Mesenchymal stem cell (in vitro differentiated cells and primary cell): ENCODE data around the gene ACVR1.

Source experiments
- DNase-seq: peaks from one replicate; pipeline ENCODE4 v3.0.0-alpha.2; 2013
- H2AFZ ChIP-seq: one replicate; pipeline ENCODE4 v1.6.1; 2013; ENCODE audit warnings: low read depth, mild to moderate bottlenecking, control low read depth, inconsistent platforms, low read length, moderate library complexity
- H2AK5ac ChIP-seq: 2 replicates; pipeline ENCODE4 v1.6.1; 2013; ENCODE audit warnings: low read length, moderate library complexity, mild to moderate bottlenecking, inconsistent platforms; ENCODE audit not compliant: severe bottlenecking
- H2BK120ac ChIP-seq: one replicate; pipeline ENCODE4 v1.6.1; 2013; ENCODE audit warnings: low read depth, mild to moderate bottlenecking, inconsistent platforms, low read length, moderate library complexity
- H2BK12ac ChIP-seq, 2 experiments: one replicate each; pipeline ENCODE4 v1.6.1; 2013; ENCODE audit warnings: inconsistent platforms in 2 of 2, low read length in 2 of 2, mild to moderate bottlenecking in 2 of 2, moderate library complexity in 2 of 2, control low read depth in 1 of 2
- H2BK15ac ChIP-seq: one replicate; pipeline ENCODE4 v1.6.1; 2013; ENCODE audit warnings: mild to moderate bottlenecking, low read depth, inconsistent platforms; ENCODE audit not compliant: poor library complexity, severe bottlenecking
- H2BK5ac ChIP-seq: 2 replicates; pipeline ENCODE4 v1.6.1; 2013; ENCODE audit warnings: low read depth, mild to moderate bottlenecking, low read length, control low read depth, inconsistent platforms; ENCODE audit not compliant: poor library complexity, severe bottlenecking
- H3K14ac ChIP-seq, 2 experiments: one replicate each; pipeline ENCODE4 v1.6.1; 2013; ENCODE audit warnings: inconsistent platforms in 2 of 2, low read length in 2 of 2, control low read depth in 1 of 2, mild to moderate bottlenecking in 1 of 2, moderate library complexity in 1 of 2
- H3K18ac ChIP-seq, 2 experiments: one replicate each; pipeline ENCODE4 v1.6.1; 2013; ENCODE audit warnings: inconsistent platforms in 2 of 2, low read length in 2 of 2, control low read depth in 1 of 2, low read depth in 1 of 2, mild to moderate bottlenecking in 1 of 2
- H3K23ac ChIP-seq, 2 experiments: one replicate each; pipeline ENCODE4 v1.6.1; 2013; ENCODE audit warnings: inconsistent platforms in 2 of 2, low read length in 2 of 2, mild to moderate bottlenecking in 2 of 2, moderate library complexity in 2 of 2, control low read depth in 1 of 2
- H3K27ac ChIP-seq: 2 replicates; pipeline ENCODE4 v1.5.1; 2013; ENCODE audit warnings: mild to moderate bottlenecking, moderate library complexity, low read length, control low read depth, inconsistent platforms; ENCODE audit not compliant: poor library complexity, severe bottlenecking
- H3K27me3 ChIP-seq, 2 experiments: 2 replicates each; pipeline versions ENCODE4 v1.6.1 to v1.7.0; 2013; ENCODE audit warnings: low read length in 2 of 2, mild to moderate bottlenecking in 2 of 2, moderate library complexity in 2 of 2, control low read depth in 1 of 2, inconsistent platforms in 1 of 2; ENCODE audit not compliant: control insufficient read depth in 1 of 2, insufficient read depth in 1 of 2
- H3K36me3 ChIP-seq, 2 experiments: 2 replicates each; pipeline versions ENCODE4 v1.6.1 to v1.7.0; 2013; ENCODE audit warnings: low read length in 2 of 2, control low read depth in 1 of 2, inconsistent platforms in 1 of 2, low read depth in 1 of 2, mild to moderate bottlenecking in 1 of 2; ENCODE audit not compliant: insufficient read depth in 2 of 2, control insufficient read depth in 1 of 2
- H3K4ac ChIP-seq, 2 experiments: one replicate each; pipeline ENCODE4 v1.6.1; 2013; ENCODE audit warnings: inconsistent platforms in 2 of 2, low read length in 2 of 2, mild to moderate bottlenecking in 2 of 2, moderate library complexity in 2 of 2, control low read depth in 1 of 2, low read depth in 1 of 2
- H3K4me1 ChIP-seq: 2 replicates; pipeline ENCODE4 v1.6.1; 2013; ENCODE audit warnings: low read depth, low read length, control low read depth; ENCODE audit not compliant: control insufficient read depth, insufficient read depth
- H3K4me2 ChIP-seq: 2 replicates; pipeline ENCODE4 v1.6.1; 2013; ENCODE audit warnings: low read length, mild to moderate bottlenecking, inconsistent platforms; ENCODE audit not compliant: poor library complexity, severe bottlenecking
- H3K4me3 ChIP-seq, 2 experiments: 2 replicates each; pipeline versions ENCODE4 v1.5.1 to v1.7.0; 2013; ENCODE audit warnings: low read length in 2 of 2, mild to moderate bottlenecking in 2 of 2, control low read depth in 1 of 2, low read depth in 1 of 2; ENCODE audit not compliant: insufficient read depth in 1 of 2
- H3K79me1 ChIP-seq: replicated peaks from 2 replicates; pipeline ENCODE4 v1.6.1; 2013; ENCODE audit warnings: mild to moderate bottlenecking, control low read depth, low read length, inconsistent platforms; ENCODE audit not compliant: poor library complexity, severe bottlenecking
- H3K9ac ChIP-seq: 2 replicates; pipeline ENCODE4 v1.7.0; 2013; ENCODE audit warnings: mild to moderate bottlenecking, low read length, moderate library complexity
- H3K9me3 ChIP-seq: 2 replicates; pipeline ENCODE4 v1.7.0; 2013; ENCODE audit warnings: mild to moderate bottlenecking, low read length; ENCODE audit not compliant: control insufficient read depth
- H4K8ac ChIP-seq: one replicate; pipeline ENCODE4 v1.6.1; 2013; ENCODE audit warnings: inconsistent platforms, mild to moderate bottlenecking, low read length, moderate library complexity
- H4K91ac ChIP-seq: one replicate; pipeline ENCODE4 v1.6.1; 2013; ENCODE audit warnings: mild to moderate bottlenecking, low read length, inconsistent platforms
- WGBS: methylation state at CpG from one replicate; pipeline ENCODE4 v1.1.7; 2013; ENCODE audit warnings: mixed read lengths; 5-methylcytosine and 5-hydroxymethylcytosine counted together

The ACVR1 gene

DNA sequence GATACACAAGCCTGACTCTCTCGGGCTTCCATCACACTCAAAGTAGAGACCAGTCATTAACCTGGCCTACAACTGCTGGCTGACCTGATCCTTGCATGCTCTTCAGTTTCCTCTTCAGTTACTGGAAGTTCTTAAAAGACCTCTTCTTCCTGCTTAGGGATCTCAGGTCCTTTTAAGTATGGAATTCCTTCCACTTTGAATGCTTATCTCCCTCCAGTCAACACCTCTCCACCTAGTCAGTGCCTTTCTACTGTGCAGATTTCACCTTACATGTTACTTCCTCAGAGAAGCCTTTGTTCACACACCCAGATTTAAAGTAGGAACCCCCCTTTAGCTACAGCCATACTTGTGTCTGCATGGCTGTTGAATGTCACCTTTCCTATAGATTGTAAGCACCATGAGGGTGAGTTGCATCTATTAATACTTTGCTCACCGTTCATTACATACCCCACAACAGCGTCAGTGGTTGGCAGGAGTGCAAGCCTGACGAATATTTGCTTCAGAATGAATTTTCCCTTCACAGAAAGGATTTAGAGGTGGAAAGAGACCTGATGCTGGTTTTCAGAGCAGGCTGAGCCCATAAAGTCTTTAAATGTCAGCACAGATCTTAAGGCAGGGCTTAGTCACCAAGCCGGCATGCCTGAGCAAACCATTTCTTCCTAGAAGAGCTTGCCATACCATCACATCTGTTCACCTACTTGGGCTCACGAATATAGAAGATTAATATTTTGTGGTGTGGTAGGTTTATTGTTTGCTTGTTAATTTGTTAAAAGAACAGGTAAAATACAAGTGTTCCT is 90.1 kb downstream of the ACVR1 start:
- H3K36me3 ChIP-seq, result peaks cover 3 to 5% of the 10 kb centered on the region in 2 experiments
- peak overlapping the region in 1 of 2 experiments; percentile 47 for H3K4ac ChIP-seq
- peak; percentile 54 for DNase-seq
- H2AK5ac ChIP-seq, result peak overlapping the region; percentile 68
- H2BK15ac ChIP-seq, result no peak overlapping the region
- peak overlapping the region; percentile 72 for H4K8ac ChIP-seq
- no peak overlapping the region for H3K14ac ChIP-seq
- H3K27me3 ChIP-seq, result no peaks in the 10 kb centered on the region
- H3K23ac ChIP-seq, result no peak overlapping the region
- no peak overlapping the region for H4K91ac ChIP-seq
- peaks cover 11% of the 10 kb centered on the region for H3K4me1 ChIP-seq
- H3K9me3 ChIP-seq, result no peaks in the 10 kb centered on the region
- 92% methylated on average over 5 of the region's 6 CpGs for WGBS
- H2BK5ac ChIP-seq, result no peak overlapping the region
- H3K4me2 ChIP-seq, result no peak overlapping the region
- H3K9ac ChIP-seq, result no peak overlapping the region
- peaks cover 28% of the 10 kb centered on the region for H3K79me1 ChIP-seq
- H3K18ac ChIP-seq, result peak overlapping the region in 1 of 2 experiments; percentile 52
- H2AFZ ChIP-seq, result no peak overlapping the region
- H3K27ac ChIP-seq, result no peak overlapping the region
- no peak overlapping the region for H2BK120ac ChIP-seq
- H3K4me3 ChIP-seq, result no peak overlapping the region
- no peak overlapping the region for H2BK12ac ChIP-seq

DNA sequence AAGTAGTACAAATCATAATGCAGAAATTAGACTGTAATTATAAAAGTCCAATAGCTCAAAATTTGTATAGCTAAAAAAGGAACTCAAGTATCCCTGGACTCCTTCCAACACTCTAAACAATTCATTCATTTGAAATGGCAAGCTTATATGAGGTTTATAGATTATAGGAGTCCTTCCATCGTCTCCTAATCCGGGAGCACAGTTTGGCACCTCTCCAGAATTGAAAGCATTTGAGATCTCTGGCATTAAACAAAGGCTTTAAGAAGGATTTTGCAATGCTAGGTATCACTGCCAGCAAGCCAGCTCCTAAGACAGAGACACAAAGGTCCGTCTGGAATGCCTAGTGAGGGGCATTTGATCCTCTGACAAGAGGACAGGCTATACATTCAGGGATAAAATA is 90.9 kb downstream of the ACVR1 start:
- no peaks in the 10 kb centered on the region for H3K27me3 ChIP-seq
- DNase-seq, result peak; percentile 37
- no peak overlapping the region for H3K23ac ChIP-seq
- H3K4me2 ChIP-seq, result no peak overlapping the region
- H3K14ac ChIP-seq, result no peak overlapping the region
- no peak overlapping the region for H2BK15ac ChIP-seq
- 86% methylated on average over 3 of the region's 3 CpGs for WGBS
- H3K27ac ChIP-seq, result no peak overlapping the region
- H3K79me1 ChIP-seq, result peaks cover 27% of the 10 kb centered on the region
- H3K18ac ChIP-seq, result no peak overlapping the region
- H4K8ac ChIP-seq, result no peak overlapping the region
- no peak overlapping the region for H2BK12ac ChIP-seq
- H3K9me3 ChIP-seq, result no peaks in the 10 kb centered on the region
- H2AK5ac ChIP-seq, result no peak overlapping the region
- no peak overlapping the region for H3K4me3 ChIP-seq
- H3K9ac ChIP-seq, result no peak overlapping the region
- no peak overlapping the region for H2BK120ac ChIP-seq
- H4K91ac ChIP-seq, result no peak overlapping the region
- no peak overlapping the region for H2AFZ ChIP-seq
- H3K4ac ChIP-seq, result no peak overlapping the region
- H3K36me3 ChIP-seq, result peaks cover 4 to 7% of the 10 kb centered on the region in 2 experiments
- no peak overlapping the region for H2BK5ac ChIP-seq
- H3K4me1 ChIP-seq, result peaks cover 11% of the 10 kb centered on the region

DNA sequence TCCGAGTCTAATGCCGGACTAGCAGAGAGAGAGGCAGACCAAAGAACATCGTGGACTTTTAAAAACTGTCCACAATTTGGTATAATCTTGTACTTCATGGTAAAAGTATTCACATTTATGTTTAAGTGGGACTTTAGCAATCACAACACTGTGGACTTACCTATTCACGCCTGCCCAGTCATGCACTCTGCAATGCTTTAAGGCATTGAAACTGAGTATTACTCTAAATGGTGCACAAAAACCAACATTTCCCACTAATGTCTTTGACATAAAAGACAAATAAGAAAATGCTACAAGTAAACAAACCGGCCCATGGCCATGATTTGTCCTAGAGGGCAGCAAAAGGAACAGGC is 91.3 kb downstream of the ACVR1 start:
- H2BK15ac ChIP-seq, result no peak overlapping the region
- H3K79me1 ChIP-seq, result peaks cover 26% of the 10 kb centered on the region
- no peak overlapping the region for H2BK120ac ChIP-seq
- H4K91ac ChIP-seq, result no peak overlapping the region
- H2BK12ac ChIP-seq, result no peak overlapping the region
- no peak overlapping the region for H3K18ac ChIP-seq
- H3K9me3 ChIP-seq, result no peaks in the 10 kb centered on the region
- no peak overlapping the region for H3K4me3 ChIP-seq
- no peak overlapping the region for H2AFZ ChIP-seq
- H3K27me3 ChIP-seq, result no peaks in the 10 kb centered on the region
- 100% methylated on average over 2 of the region's 5 CpGs for WGBS
- DNase-seq, result peak; percentile 12
- peak overlapping the region; percentile 9 for H3K4me2 ChIP-seq
- peaks cover 5 to 11% of the 10 kb centered on the region in 2 experiments for H3K36me3 ChIP-seq
- peaks cover 9% of the 10 kb centered on the region for H3K4me1 ChIP-seq
- H3K4ac ChIP-seq, result no peak overlapping the region
- H2BK5ac ChIP-seq, result no peak overlapping the region
- H2AK5ac ChIP-seq, result no peak overlapping the region
- H4K8ac ChIP-seq, result no peak overlapping the region
- H3K23ac ChIP-seq, result no peak overlapping the region
- no peak overlapping the region for H3K14ac ChIP-seq
- H3K27ac ChIP-seq, result peak overlapping the region; percentile 61
- H3K9ac ChIP-seq, result no peak overlapping the region

DNA sequence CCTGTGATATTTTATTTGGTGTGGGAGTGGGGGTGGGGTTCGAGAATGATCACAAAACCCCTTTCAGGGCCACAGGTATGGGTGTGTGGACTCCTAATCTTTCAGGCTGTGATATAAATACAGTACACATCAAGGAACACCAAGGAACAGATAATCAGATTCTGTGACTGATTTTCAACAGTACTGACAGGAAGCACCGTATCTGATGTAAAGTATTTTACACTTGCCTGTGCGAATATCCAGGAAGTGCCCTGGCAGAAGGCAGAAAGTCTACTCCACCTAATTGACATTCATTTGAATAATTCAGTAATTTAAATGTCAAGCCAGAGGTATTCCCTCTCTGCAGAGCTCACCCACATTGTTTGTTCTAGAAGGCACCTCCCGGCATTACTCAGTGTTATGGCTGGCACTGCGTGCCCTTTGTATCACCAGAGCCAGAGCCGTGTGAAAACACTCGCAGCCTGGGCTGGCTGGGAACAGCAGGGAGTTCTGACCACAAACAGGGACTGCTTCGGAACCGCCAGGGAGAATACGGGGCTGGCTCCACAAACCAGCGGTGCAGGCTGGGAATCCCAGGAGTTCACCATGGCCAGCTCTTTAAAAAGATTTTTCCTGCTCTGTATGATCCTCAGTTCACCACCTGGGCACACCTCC is 91.8 kb downstream of the ACVR1 start:
- Histone ChIP-seq H3K4ac (no peak overlapping the region), H3K4me2 (peak overlapping the region; percentile 20), H3K36me3 (peaks cover 5 to 16% of the 10 kb centered on the region in 2 experiments), H4K8ac (peak overlapping the region; percentile 55), H2BK15ac (no peak overlapping the region), H2BK120ac (no peak overlapping the region), H4K91ac (no peak overlapping the region), H3K23ac (no peak overlapping the region), H3K14ac (no peak overlapping the region), H2AFZ (no peak overlapping the region), H2AK5ac (no peak overlapping the region), H3K4me3 (no peak overlapping the region), H3K27me3 (no peaks in the 10 kb centered on the region), H3K9ac (no peak overlapping the region), H3K27ac (peak overlapping the region; percentile 61), H2BK5ac (peak overlapping the region; percentile 49), H3K79me1 (peaks cover 24% of the 10 kb centered on the region), H3K18ac (no peak overlapping the region), H3K4me1 (peaks cover 9% of the 10 kb centered on the region), H2BK12ac (peak overlapping the region in 1 of 2 experiments; percentile 37), H3K9me3 (no peaks in the 10 kb centered on the region)
- DNase-seq, result peak; percentile 58
- WGBS, result 45% methylated on average over 10 of the region's 11 CpGs
